Measurements from ENCODE around the gene CCM2L. TPM values are rescaled to one million over a fixed set of nuclear protein-coding genes. Genes with fewer than 3 reads are reported as not detected.
"Not testable (repeated sequence)": the region's sequence is repeated elsewhere in the genome, so short reads cannot be mapped to it uniquely, and the experiment has no call there.

CCM2L gene
- total RNA-seq, 1 experiment from 2014 or later = not detected

DNA sequence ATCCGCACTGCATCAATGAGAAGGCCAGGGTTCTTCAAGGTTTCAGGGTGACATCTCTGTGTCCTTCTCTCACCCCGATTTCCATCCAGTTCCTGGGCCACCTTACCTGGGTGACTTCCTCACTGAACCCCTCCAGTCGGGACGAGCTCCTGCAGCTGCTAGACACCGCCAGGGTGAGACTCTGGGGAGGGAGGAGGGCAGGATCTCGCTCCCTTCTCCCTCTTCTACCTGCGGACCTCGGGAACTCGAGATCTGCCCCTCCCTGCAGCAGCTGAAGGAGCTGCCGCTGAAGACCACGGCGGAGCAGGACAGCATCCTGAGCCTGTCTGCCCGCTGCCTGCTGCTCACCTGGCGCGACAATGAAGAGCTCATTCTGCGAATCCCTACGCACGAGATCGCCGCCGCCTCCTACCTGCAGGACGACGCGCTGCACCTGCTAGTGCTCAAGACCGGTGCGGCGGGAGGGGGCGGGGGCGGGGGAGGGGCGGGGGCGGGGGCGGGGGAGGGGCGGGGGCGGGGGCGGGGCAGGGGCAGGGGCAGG is 7.5 kb downstream of the CCM2L start:
- H3K36me3 ChIP-seq = no peaks in the 10 kb centered on the region
- DNase-seq = no peak
- no peak overlapping the region for H3K4me3 ChIP-seq
- peaks cover 39% of the 10 kb centered on the region for H3K27me3 ChIP-seq
- H3K9me3 ChIP-seq = no peaks in the 10 kb centered on the region

DNA sequence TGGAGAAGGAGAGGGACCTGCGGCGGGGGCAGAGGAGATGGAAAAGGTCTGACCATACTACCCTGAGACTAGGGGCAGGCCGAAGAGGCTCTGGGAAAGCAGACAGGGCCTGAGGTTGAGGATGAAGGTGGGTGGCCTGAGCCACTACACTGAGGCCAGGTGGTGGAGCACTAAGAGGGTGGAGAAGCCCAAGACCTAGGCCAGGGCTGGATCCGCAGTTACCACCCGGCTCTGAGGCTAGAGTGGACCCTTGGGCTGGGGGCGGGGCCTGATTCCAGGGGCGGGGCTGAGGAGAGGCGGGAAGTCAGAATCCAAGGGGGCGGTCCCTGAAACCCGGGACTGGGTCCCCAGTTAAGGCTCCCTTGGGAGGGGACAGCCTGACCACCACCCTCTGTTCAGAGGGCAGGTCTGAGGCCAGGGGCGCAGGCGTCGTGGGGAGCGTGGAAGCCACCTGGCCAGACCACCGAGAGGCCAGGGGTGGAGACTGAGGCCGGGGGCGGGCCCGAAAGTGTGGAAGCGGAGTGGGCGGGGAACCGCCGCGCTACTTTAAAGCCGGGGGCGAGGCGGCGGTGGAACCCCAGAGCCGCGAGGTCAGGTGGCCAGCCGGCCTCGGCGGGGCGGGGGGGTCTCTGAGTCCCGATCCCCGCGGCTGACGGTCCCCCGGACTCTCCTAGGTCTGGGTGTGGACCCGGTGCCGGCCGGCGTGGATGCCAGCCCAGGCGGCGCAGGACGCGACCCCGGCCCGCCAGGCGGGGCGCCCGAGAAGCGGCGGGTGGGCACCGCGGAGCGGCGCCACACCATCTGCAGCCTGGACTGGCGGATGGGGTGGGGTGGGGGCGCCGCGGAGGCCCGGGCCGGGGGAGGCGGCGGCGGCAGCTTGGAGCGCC is 8.3 kb downstream of the CCM2L start:
- H3K4me3 ChIP-seq = peak overlapping the region; percentile 46
- DNase-seq = peak; percentile 50
- H3K9me3 ChIP-seq = no peaks in the 10 kb centered on the region
- H3K27me3 ChIP-seq = peaks cover 42% of the 10 kb centered on the region
- H3K36me3 ChIP-seq = no peaks in the 10 kb centered on the region

DNA sequence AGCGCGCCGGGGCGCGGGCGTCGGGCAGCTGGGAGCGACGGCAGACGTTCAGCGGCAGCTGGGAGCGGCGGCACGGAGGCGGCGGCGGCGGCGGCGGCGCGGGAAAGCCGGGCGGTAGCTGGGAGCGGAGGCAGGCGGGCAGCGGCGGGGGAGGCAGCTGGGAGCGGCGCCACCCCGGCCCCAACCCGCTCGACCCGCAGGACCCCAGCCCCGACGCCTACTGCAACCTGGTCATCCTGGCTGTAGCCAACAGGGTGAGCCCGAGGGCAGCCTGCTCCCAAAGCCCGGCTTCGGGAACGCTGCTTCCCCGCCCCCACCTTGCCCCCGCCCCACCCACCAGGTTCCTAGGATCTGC is 8.9 kb downstream of the CCM2L start:
- Histone ChIP-seq H3K27me3 (peaks cover 45% of the 10 kb centered on the region), H3K36me3 (no peaks in the 10 kb centered on the region), H3K9me3 (no peaks in the 10 kb centered on the region), H3K4me3 (no peak overlapping the region)
- DNase-seq = peak; percentile 17

DNA sequence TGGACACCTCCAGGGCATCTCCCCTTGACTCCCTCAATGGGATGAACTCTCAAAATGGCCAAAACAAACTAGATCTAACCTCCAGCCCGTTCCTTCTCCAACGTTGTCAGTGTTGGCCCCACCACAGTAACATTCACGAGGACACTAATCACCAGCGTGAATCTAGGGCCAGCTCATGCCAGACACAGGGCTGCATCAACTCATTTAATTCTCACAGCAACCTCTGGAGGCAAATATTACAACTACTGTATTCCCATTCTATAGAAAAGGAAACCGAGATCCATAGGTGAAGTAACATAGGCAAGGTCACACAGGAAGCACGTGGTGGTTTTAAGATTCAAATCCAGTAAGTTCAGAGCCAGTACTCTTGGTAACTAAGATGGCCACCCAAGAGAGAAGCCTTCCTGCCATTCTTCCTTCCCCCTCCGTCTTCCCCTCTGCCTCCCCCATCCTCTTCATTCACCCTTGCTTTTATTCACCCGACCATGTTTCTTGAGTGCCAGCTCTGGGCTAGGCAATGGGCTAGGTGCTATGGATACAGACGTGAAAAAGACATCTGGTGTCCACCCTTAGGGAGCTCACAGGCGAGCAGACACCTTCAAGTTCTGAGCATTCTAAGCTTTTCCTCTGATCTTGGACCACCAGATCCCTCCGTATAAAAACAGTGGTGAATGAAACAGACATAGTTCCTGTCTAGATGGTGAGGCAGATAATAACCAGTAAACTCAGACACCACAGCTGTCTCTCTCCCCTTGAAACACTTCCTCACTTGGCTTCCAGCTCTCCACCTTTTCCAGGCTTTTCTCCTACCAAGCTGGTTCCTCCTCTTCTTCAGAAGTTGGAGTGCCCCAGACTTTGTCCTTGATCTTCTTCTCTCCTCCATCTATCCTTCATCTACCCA is 9.6 kb downstream of the CCM2L start:
- no peak for DNase-seq
- Histone ChIP-seq H3K36me3 (no peaks in the 10 kb centered on the region), H3K9me3 (no peaks in the 10 kb centered on the region), H3K4me3 (no peak overlapping the region), H3K27me3 (peaks cover 48% of the 10 kb centered on the region)

DNA sequence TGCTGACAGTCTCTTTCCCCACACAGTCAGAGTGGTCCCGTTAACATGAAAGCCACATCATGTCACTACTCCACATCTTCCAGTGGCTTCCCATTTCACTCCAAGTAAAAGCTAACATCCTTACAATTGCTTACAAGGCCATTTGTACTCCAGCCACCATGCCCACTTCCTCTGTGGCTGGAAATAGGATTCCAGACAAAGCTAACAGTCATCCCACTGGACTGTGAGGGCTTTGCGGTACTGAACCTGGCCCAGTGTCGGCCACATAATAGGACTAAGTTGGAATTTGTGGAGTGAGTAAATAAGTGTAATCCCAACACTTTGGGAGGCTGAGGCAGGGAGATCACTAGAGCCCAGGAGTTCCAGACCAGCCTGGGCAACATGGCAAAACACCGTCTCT is 10.9 kb downstream of the CCM2L start:
- H3K4me3 ChIP-seq = no peak overlapping the region
- DNase-seq = no peak
- no peaks in the 10 kb centered on the region for H3K9me3 ChIP-seq
- peaks cover 48% of the 10 kb centered on the region for H3K27me3 ChIP-seq
- H3K36me3 ChIP-seq = no peaks in the 10 kb centered on the region

DNA sequence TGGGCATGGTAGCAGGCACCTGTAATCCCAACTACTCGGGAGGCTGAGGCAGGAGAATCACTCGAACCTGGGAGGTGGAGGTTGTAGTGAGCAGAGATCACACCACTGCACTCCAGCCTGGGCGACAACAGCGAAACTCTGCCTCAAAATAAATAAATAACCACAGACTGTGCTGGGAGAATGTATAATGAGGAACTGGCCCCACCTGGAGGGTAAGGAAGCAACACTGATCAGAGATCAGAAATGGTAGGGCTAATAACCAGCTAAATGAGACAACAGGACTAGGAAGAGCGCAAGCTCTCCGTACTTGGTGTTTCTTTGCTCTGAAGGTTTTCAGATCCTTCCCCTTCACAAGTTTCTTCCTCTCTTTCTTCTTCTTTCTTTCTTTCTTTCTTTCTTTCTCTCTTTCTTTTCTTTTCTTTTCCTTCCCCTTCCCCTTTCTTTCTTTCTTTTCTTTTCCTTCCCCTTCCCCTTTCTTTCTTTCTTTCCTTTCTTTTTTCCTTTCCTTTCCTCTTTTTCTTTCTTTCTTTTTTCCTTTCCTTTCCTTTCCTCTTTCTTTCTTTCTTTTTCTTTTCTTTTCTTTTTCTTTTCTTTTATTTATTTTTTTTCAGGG is 14.6 kb downstream of the CCM2L start:
- Histone ChIP-seq H3K4me3 (no peak overlapping the region), H3K9me3 (no peaks in the 10 kb centered on the region), H3K27me3 (peaks cover 36% of the 10 kb centered on the region), H3K36me3 (no peaks in the 10 kb centered on the region)
- DNase-seq = no peak

DNA sequence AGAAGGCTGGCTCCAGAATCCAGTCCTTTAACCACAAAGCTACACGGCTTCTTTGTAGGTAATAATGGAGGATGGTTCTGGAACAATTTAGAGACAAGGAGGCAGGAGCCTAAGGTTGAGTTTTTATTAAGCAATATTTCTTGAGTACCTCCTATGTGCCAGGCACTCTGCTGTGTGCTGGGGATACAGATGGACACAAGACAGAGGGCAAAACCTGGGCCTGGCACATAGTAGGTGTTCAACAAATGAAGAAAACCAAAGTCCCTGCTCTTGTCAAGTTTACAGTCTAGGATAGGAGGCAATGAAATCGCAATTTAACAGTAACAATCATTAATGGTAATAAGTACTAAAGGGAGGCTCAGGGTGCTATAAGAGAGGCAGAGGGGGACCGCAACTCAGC is 17.4 kb downstream of the CCM2L start:
- Histone ChIP-seq H3K9me3 (no peaks in the 10 kb centered on the region), H3K36me3 (no peaks in the 10 kb centered on the region), H3K27me3 (peaks cover 16% of the 10 kb centered on the region; the same call in 1 of the 2 replicates), H3K4me3 (no peak overlapping the region)
- DNase-seq = no peak

DNA sequence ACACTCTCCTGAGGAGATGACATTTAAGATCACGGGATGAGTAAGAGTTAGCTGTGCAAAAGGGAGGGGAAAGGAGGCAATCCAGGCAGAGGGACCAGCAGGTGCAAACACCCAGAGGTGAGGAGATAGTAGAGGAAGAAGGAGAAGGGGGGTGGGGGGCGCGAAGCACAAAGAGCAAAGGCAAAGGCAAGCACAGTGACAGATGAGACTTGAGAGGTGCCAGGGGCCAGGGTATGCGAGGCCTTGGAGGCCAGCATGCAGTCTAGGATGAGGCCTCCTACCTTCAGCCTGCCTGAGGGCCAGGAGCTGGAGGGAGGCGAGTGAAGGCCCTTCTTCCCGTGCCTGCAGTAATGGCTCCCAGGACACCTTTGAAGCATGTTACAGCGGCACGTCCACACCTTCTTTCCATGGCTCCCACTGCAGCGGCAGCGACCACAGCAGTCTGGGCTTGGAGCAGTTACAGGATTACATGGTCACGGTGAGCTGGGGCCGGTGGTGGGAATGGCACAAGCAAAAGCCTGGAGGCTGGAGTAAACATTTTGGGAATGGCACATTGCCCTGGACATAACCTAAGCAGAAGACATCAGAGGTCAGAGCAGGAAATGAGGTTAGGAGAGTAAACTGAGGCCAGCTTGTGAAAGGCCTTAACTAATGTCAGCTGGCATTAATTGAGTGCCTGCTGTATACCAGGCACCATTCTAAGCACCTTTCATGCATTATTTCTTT is 18.6 kb downstream of the CCM2L start:
- no peak for DNase-seq
- Histone ChIP-seq H3K36me3 (no peaks in the 10 kb centered on the region), H3K27me3 (peaks cover 12% of the 10 kb centered on the region; the same call in 1 of the 2 replicates), H3K4me3 (no peak overlapping the region), H3K9me3 (no peaks in the 10 kb centered on the region)

DNA sequence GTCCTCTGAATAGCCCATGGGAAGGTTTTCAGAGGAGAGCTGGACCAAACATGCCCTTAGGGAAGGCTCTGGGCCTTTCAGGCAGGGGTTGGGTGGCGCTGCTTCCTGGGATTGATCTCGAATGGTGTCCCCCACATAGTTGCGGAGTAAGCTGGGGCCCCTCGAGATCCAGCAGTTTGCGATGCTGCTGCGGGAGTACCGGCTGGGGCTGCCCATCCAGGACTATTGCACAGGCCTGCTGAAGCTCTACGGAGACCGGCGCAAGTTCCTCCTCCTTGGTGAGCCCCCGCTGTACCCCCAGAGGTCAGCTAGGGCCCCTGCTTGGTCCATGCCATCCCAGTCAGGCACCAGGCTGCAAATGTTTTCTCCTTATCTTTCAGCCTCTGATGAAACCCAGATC is 19.3 kb downstream of the CCM2L start:
- Histone ChIP-seq H3K27me3 (peaks cover 10% of the 10 kb centered on the region; the same call in 1 of the 2 replicates), H3K36me3 (no peaks in the 10 kb centered on the region), H3K4me3 (no peak overlapping the region), H3K9me3 (no peaks in the 10 kb centered on the region)
- no peak for DNase-seq

DNA sequence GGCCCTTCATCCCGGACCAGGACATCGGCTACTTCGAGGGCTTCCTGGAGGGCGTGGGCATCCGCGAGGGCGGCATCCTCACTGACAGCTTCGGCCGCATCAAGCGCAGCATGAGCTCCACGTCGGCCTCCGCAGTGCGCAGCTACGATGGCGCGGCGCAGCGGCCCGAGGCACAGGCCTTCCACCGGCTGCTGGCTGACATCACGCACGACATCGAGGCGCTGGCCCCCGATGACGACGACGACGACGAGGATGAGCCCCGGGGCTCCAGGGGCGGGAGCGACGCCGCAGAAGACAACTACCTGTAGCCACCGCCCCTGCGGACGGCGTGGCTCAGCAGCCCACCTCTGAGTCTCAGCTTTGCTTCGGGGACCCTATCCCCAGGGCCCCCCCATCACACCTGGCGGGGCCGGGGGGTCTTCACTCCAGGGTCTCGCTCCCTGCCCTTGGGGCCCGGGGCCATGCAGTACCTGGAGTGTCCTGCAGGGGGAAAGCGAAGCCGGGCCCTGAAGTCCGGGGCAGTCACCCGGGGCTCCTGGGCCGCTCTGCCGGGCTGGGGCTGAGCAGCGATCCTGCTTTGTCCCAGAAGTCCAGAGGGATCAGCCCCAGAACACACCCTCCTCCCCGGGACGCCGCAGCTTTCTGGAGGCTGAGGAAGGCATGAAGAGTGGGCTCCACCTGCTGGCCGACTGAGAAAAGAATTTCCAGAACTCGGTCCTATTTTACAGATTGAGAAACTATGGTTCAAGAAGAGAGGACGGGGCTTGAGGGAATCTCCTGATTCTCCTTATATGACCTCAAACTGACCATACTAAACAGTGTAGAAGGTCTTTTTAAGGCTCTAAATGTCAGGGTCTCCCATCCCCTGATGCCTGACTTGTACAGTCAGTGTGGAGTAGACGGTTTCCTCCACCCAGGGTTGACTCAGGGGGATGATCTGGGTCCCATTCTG is 21.0 kb downstream of the CCM2L start:
- Histone ChIP-seq H3K4me3 (no peak overlapping the region), H3K9me3 (no peaks in the 10 kb centered on the region), H3K36me3 (no peaks in the 10 kb centered on the region), H3K27me3 (peaks cover 10% of the 10 kb centered on the region; the same call in 1 of the 2 replicates)
- peak; percentile 85 for DNase-seq

DNA sequence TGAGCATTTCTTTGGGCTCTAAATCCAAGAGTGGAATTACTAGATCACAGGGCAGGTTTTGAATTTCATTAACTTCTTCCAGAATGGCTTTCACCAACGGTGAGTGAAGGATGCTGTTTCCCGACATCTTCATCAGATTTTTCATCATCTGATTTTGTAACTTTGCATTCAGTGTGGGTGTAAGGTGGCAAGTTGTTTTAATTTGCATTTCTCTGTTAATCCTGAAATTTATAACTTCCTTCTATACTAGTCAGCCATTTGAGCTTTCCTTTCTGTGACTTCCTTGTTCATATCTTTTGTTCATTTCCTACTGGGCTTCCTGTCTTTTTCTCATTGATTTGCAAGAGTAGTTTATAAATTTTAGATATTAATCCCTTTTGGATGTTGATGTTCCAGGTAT is 23.1 kb downstream of the CCM2L start:
- no peak for DNase-seq
- no peak overlapping the region for H3K4me3 ChIP-seq
- peaks cover 10% of the 10 kb centered on the region; the same call in 1 of the 2 replicates for H3K27me3 ChIP-seq
- H3K9me3 ChIP-seq = peaks cover 4% of the 10 kb centered on the region
- H3K36me3 ChIP-seq = no peaks in the 10 kb centered on the region

DNA sequence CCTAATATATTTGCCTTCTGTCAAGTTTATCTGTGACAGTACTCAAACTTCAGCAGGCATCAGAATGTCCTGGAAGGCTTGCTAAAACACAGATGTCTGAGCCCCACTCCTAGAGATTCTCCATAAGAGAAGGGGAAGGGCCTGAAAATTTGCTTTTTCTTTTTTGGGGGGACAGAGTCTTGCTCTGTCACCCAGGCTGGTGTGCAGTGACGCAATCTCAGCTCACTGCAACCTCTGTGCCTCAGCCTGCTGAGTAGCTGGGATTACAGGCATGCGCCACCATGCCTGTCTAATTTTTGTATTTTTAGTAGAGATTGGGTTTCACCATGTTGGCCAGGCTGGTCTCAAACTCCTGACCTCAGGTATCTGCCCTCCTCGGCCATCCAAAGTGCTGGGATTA is 23.5 kb downstream of the CCM2L start:
- DNase-seq = not testable (repeated sequence)

DNA sequence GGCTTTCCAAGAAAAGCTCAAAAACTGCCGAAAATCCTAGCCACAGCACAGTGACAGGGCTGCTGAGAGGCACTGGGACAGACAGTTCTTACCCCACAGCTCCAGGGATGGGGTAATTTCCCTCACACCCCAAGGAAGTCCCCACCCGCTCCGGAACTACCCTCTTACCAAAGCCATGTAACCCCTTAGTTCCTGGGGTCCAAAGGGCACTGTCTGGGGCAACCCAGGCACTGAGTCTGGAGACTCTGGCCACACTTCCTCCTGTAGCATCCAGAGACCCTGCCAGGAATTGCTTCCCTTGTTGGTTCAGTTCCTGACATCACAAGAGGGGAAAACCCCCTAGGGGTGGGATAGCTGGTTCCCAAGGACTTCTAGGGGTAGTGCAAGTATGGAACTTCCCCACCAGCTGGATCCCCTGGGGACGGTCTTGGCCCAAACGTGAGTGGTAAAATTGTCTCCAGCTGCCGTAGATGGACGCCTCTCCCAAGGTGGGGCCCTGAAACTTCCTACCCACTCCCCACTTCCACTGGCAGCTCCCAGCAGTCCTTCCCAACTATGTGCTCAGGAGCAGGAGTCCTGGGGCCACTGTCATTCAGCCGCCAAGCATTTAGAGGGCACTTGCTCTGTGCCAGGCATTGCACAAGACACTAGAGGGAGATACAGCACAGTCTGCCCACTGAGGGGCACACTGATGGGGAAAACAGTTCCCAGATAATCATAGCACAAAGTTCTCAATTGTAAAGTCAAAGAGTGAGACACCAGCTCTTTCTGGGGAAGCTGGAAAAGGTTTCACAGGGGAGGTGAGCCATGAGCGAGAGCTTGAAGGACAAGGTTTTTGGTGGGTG is 24.6 kb downstream of the CCM2L start:
- peaks cover 6% of the 10 kb centered on the region for H3K9me3 ChIP-seq
- H3K27me3 ChIP-seq = peaks cover 10% of the 10 kb centered on the region; the same call in 1 of the 2 replicates
- no peaks in the 10 kb centered on the region for H3K36me3 ChIP-seq
- no peak overlapping the region for H3K4me3 ChIP-seq
- DNase-seq = no peak

More for the DNA sequence above, 23.5 kb downstream of the CCM2L start:
- peaks cover 10% of the 10 kb centered on the region; the same call in 1 of the 2 replicates for H3K27me3 ChIP-seq
- H3K4me3 ChIP-seq, H3K36me3 ChIP-seq, H3K9me3 ChIP-seq: not testable (repeated sequence)

DNA sequence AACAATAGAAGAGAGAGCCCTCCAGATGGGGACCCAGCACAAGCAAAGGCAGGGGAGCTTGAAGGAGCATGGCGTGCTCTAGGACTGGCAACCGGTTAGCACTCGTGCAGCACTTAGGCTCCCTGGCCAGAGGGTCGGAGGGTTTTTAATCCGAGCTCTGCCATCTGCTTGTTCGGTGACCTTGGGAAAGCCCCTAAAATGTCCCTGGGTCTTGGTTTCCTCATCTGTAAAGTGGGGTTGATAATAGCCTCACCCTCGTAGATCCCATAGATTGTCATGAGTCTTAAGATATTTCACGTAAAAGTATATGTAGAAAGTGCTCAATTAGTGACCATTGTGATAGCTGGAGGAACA is 25.2 kb downstream of the CCM2L start:
- no peaks in the 10 kb centered on the region for H3K36me3 ChIP-seq
- peaks cover 6% of the 10 kb centered on the region for H3K9me3 ChIP-seq
- H3K27me3 ChIP-seq = peaks cover 10% of the 10 kb centered on the region; the same call in 1 of the 2 replicates
- DNase-seq = no peak
- no peak overlapping the region for H3K4me3 ChIP-seq

Data from MG63 (cell line).